GM19438 (cell line): Measurements from ENCODE around the gene OTOA.
"Not testable (repeated sequence)": the region's sequence is repeated elsewhere in the genome, so short reads cannot be mapped to it uniquely, and the experiment has no call there.

Experiments
- ATAC-seq: cut with Tn5 transposase; IDR thresholded peaks from one replicate; pipeline ENCODE4 v1.9.1; 2021; ENCODE audit warnings: low read depth; ENCODE audit not compliant: unreplicated experiment

OTOA gene

DNA sequence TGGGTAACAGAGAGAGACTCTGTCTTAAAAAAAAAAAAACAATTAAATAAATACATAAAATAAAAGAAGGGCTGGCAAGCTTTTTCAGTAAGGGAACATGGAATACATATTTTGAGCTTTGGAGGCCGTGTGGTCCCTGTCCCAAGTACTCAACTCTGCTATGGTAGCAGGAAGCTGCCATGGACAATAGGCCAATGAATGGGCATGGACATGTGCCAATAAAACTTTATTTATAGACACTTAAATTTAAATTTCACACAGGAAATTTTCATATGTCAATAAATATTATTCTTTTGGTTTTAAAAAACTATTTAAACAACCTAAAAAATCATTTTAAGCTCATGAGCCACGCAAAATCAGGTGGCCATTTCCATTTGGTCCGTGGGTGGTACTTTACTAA lies 3.8 kb downstream of the OTOA start:
- ATAC-seq, result no peak

DNA sequence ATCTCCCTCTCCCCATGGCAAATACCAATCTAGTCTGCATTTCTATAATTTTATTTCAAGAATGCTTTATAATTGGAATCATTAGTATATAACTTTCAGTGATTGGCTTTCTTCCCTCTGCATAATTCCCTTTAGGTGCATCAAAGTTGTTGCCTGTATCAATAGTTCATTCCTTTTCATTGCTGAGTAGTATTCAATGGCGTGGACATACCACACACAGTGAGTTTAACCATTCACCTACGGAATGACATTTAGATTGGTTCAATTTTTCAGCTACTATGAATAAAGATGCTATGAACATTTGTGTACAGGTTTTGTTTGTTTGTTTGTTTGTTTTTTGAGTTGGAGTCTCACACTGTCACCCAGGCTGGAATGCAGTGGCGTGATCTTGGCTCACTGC lies 9.7 kb downstream of the OTOA start:
- ATAC-seq, result no peak

DNA sequence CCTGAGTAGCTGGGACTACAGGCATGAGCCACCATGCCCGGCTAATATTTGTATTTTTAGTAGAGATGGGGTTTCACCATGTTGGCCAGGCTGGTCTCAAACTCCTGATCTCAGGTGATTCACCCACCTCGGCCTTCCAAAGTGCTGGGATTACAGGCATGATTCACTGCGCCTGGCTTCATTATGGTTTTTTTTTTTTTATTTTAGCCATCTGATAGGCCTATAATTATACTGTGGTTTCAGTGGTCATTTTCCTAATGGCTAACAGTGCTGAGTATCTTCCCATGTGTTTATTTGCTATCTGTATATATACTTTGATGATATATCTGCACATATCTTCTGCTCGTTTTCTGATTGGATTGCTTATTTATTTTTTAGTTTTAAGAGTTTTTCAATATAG lies 10.7 kb downstream of the OTOA start:
- not testable (repeated sequence) for ATAC-seq

DNA sequence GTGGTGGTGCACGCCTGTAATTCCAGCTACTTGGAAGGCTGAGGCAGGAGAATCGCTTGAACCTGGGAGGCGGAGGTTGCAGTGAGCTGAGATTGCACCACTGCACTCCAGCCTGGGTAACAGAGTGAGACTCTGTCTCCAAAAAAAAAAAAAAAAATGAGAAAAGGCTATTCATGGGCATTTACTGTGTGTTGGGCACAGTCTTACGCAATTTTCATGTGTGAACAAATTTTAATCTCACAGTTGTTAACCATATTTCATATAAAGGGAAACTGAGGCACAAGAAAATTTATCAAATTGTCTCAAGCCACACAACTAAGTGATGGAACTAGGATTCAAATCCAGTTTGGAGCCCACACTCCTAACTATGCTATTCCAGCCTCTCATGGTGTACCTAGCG lies 16.9 kb downstream of the OTOA start:
- ATAC-seq, result not testable (repeated sequence)

DNA sequence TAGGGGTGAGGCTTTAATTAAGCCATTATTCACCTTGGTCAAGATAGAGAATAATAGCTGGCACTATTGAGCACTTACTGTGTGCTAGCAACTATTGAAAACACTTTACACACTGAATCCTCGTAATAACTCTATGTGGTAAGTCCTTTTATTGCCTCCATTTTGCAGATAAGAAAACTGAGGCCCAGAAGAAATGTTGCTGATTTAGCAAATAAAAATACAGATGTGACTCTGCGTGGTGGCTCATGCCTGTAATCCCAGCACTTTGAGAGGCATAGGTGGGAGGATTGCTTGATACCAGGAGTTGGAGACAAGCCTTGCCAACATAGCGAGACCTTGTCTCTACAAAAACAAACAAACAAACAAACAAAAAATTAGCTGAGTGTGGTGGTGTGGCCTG lies 19.4 kb downstream of the OTOA start:
- ATAC-seq, result no peak

DNA sequence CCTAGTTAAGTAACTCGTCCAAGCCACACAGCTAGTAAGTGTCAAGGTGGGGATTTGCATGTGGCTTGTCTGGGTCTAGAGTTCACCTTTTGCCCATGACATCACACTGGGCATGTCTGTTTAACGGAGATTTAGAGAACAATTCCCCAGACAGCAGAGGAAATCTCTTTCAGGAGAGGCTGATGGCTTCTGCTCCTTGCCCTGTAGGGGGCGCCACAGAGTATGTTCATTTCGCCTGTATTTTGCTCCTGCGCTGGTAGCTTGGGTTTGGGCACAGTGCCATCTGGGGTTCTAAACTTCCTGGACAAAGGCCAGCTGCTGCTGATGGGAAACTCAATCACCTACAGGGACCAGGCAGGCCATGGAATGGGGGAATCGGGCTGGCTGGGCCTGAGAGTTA lies 20.4 kb downstream of the OTOA start:
- ATAC-seq, result no peak

DNA sequence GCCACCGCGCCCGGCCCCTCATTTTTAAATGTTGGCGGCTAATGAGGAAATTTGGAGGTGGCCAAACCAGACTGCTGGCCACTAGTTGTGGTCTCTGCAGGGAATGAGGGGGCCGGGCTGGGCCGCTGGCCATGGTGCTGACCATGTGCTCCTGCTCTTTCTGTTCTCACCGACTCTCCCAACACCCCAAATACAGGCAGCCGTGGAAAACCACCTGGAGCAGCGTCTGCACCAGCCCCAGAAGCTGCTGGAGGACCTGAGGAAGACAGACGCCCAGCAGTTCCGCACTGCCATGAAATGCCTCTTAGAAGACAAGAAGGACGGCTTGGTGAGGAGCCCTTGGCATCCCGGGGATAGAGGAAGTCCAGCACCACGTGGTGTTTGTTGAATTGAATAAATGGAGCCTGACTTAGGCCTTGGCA lies 21.3 kb downstream of the OTOA start:
- no peak for ATAC-seq

DNA sequence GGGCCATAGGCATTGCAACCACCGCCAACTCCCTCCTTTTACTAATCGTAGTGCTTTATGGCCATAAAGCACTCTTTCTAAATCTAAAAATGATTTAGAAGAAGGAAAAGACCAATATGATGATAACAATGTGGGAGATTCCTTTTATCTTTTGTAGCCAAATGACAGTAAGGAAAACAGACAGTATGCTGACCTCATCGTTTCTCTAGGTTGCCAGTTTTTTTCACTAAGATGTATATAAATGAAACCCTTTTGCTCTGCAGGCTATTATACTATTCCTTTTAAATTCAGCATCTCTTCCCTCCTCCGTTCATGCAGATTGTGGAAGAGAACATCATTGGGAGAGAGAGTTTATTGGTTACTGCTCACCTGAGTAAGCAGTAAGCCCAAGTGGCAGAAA lies 25.3 kb downstream of the OTOA start:
- no peak for ATAC-seq

DNA sequence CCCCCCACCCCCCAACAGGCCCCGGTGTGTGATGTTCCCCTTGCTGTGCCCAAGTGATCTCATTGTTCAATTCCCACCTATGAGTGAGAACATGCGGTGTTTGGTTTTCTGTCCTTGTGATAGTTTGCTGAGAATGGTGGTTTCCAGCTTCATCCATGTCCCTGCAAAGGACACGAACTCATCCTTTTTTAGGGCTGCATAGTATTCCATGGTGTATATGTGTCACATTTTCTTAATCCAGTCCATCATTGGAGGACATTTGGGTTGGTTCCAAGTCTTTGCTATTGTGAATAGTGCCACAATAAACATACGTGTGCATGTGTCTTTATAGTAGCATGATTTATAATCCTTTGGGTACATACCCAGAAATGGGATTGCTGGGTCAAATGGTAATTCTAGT lies 27.2 kb downstream of the OTOA start:
- ATAC-seq, result not testable (repeated sequence)

DNA sequence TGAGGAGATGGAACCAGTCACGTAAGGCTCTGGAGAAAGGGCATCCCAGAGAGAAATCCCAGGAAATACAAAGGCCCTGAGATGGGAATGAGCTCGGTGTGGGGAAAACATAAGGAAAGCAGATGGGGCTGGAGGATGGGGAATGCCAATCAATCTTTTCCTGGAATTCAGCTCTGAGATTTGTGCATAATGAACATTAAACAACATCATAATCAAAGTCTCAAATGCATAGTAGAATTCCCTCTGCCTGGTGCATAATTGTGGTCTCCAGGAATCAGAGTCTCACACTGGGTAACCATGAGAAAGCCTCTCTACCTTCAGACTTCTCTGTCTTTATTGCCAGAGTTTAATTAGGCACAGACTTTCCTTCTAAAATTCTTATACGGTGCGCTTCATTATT lies 30.8 kb downstream of the OTOA start:
- ATAC-seq, result no peak

DNA sequence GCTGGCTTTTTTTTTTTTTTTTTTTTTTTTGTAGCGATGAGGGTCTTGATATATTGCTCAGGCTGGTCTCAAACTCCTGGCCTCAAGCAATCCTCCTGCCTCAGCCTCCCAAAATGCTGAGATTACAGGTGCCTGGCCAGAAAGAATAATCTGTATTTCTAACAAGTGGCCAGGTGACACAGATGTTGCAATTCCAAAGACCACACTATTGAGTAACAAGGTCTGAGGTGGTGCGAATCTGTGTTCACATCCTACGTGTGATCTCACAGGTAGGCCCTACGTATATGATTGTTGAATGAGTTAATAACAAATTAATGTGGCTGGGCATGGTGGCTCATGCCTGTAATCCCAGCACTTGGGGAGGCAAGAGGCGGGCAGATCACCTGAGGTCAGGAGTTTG lies 33.3 kb downstream of the OTOA start:
- ATAC-seq, result no peak

DNA sequence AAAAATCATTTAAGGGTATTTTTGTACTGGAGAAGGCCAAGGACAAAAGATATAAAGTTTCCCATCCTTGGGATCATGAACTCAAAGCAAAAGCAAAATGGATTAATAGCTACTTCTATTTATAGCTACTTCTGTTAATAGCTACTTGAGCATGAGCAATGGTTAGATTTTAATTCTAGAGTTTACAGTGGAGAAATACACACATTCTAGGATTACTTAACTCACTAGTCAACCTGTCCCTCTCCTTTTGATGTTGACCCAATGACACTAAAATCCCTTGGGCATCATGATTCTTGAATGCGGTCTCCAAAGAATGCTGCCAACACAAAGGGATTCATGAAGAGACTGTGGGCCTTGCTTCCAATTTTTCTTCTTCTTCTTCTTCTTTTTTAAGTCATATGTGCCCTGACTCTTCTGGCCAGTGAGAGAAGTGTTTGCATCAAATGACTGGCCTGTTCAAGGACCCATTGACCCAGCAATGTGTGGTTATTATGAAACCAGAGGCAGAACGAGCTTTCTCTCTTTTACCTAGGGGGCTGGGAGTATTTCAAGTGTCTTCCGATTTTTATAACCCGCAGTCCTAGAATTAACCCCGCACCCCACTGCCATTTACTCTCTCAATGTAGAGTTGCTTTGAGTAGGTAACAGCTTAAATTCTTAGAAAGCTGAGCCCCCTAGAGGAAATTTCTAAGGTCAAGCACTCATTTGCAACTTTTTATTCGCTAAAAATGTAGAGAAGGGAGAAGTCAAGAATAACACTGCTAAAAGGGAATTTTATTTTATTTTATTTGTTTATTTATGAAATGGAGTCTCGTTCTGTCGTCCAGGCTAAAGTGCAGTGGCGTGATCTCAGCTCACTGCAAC lies 34.6 kb downstream of the OTOA start:
- ATAC-seq, result no peak

DNA sequence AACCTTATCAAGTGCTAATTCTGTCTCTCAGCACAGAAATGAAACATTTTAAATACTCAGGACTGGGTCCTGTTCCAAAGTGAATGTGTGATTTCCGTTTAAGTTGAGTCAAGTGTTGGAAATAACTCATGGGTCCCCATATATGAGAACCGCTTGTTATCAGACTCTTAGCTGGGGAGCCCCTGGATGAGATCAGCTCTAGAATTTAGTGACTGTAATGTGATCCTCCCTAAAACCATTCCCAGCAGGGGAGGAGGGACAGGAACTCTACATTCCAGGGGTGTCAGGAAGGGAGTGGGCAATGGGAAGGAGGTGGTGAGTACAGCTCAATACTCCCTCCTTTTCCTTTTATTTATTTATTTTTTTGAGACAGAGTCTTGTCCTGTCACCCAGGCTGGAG lies 37.5 kb downstream of the OTOA start:
- ATAC-seq, result no peak

DNA sequence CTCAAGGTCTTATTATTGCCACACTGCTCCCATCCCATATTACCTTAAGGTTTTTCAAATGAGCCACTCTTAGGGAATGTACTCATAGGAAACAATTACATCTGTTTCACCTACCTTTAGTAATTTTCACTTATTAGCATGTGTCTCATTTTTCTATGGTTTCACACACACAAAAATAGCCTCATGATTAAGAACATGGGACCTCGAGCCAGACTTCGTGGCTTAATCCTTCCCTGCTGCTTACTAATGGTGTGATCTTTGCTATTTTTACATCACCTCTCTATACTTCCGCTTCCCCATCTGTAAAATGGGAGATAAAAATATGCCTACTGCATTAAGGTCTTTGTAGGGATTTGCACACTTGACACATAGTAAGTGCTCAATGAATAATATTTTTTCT lies 38.5 kb downstream of the OTOA start:
- no peak for ATAC-seq

DNA sequence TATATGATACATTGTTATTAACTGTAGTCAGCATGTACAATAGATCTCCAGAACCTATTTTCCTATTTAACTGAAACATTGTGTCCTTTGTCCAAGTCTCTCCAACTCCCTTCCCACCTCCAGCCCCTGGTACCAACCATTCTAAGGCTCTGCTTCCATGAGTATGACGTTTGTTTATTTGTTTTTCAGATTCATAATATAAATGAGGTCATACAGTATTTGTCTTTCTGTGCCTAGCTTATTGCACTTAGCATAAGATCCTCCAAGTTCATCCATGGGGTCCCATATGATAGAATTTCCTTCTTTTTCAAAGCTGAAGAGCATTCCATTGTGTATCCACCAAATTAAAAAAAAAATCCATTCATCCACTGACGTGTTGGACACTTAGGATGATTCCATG lies 39.4 kb downstream of the OTOA start:
- no peak for ATAC-seq

DNA sequence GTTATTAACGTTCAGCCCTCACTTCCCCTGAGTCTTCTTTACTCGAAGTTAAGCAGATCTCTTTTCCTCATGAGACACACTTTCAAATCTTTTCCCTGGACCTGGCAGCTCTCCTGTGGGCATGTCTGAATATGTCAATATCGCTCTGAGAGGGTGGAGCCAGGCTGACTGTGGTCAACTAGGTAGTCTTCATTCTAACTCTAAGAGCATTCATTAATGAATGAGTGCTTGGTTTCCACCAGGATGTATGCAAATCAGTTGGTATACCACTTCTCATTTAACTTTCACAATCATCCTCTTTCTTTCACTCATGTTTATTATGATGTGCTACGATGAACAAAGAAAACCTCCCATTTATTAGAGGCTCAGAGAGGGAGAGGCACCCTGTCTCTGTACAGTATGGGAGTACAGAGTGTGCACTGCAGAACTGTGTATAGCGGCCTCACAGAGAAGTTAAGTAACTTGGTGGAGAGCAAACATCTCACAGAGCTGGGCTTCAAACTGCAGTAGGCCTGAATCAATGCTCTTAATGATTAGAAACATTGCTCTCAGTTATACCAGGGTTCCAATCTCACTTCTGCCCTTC lies 39.9 kb downstream of the OTOA start:
- ATAC-seq, result no peak

DNA sequence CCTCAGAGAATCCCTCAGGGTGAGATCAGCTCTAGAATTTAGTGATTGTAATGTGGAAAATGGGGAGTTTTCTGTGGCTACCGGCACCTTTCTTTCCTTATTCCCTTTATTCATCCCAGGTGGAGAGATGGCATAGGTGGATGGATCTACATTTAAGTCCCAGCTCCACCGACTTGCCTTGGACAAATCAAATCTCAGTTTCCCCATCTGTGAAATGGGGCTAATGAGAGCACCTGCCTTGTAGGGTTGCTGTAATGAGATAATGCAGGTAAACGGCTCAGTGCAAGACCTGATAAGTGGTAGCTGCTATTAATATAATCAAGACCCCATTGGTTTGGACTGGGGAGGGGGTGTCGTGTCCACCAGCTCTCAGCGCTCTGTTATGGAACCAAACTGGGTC lies 40.5 kb downstream of the OTOA start:
- ATAC-seq, result no peak

DNA sequence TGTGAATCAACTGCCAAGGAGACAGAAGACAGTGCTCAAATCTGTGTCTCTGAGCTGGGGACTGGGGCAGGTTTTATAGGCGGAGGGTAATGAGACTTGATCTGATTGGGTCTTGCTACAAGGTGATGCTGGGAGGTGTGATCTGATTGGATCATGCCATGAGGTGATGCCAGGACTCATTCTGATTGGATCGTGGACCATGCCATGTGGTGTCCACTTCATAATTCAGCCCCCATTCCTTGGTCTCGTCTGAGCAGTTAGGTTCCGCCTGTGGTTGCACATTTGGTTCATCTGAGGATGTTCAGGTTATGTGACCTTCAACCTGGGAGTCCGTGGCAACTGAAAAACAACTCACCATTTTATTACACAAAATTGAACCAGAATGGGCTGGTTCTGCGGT lies 41.0 kb downstream of the OTOA start:
- no peak for ATAC-seq

DNA sequence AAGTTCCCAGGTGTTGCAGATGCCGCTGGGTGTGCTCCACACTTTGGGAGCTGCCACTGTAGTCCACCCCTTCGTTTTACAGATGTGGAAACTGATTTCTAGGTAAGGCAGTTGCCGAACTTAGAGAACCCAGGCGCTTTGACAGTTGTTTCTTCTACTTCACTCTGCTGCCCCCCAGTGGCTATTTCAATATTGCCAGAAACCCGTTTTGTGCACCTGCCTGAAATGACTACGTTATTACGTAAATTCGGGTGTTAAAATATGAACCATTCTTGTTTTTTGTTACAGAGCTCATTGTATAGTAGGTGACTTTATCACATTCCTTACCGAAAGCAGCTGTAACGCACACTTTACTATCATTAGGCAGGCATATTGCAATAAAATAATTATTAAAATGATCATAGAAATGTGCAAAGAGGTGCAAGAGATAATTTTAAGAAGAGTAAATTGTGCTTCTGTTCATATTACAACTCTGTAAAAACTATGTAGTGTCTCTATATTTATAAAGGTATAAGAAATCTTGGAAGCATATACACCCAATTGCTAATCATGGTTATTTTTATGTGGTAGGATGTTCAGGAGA lies 44.9 kb downstream of the OTOA start:
- ATAC-seq, result no peak

DNA sequence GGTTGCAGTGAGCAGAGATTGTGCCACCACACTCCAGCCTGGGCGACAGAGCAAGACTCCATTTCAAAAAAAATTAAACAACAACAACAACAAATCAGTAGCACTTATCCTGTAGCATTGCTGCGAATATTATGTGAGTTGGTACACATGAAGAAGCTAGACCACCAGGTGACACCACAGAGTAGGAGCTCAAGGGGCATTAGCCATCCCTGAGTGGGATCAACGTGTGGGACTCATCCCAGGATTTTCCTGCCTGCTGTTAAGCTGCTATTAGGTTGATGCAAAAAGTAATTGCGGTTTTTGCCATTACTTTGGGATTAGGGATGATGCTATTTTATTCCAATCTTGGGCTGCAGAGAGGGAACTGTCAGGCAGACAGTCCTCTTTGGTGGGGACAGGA lies 47.2 kb downstream of the OTOA start:
- ATAC-seq, result no peak

DNA sequence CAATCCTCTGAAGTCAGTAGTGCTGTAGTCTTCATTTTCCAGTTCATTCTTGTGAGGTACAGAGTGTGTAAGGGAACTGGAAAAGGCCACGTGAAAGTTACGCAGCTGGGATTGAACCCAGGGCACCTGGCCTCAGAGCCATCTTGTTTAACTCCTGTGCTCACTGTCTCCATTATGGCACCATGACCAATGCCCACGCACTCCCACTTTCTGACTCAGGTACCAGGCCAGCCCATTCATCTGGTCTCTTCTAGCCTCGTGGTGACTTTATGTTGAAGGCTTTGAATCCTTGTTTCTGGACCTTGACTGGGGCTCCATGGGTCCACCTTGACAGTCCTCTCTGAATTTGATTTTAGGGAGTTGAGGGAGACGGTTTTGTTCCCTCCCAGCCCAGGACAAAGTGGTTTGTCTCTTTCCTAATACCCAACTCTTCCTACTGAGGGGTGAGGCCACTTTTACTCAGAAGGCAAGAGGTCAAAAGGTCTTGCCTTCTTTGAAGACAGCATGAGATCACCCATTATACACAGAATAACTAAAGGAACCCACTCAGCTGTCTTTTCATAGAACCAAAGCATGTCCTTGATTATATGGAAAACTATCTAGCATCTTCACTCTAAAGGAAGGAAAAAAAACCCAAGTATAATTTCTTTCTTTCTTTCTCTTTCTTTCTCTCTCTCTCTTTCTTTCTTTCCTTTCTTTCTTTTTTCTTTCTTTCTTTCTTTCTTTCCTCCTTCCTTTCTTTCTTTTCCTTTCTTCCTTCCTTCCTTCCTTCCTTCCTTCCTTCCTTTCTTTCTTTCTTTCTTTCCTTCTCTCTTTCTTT lies 50.0 kb downstream of the OTOA start:
- ATAC-seq, result no peak
